GM23338 (cell line): ENCODE results near the gene WNT2.

Source experiments
- CREB1 ChIP-seq: fragments of 250-450 bp; sonication (Bioruptor Pico); IDR thresholded peaks from 2 replicates; pipeline ENCODE4 v1.5.0; 2020; ENCODE audit warnings: low read depth, mild to moderate bottlenecking, moderate library complexity
- CTCF ChIP-seq, 2 experiments: fragments of 200-600 bp in 1 of 2; sonication (generic) in 1 of 2; conservative IDR thresholded peaks; 2 replicates each; pipeline versions ENCODE4 v1.5.1 to v1.6.1; 2016 to 2017; ENCODE audit warnings: antibody characterized with exemption in 2 of 2, low read depth in 2 of 2, mild to moderate bottlenecking in 2 of 2, moderate library complexity in 1 of 2
- EZH2 ChIP-seq: fragments of 200-600 bp; sonication (generic); IDR thresholded peaks from one replicate; pipeline ENCODE4 v1.8.0; 2017; ENCODE audit warnings: antibody characterized with exemption, mild to moderate bottlenecking, low read depth; ENCODE audit not compliant: unreplicated experiment
- EZH2phosphoT487 ChIP-seq: fragments of 200-600 bp; sonication (generic); IDR thresholded peaks from one replicate; pipeline ENCODE4 v1.8.1; 2018; ENCODE audit warnings: antibody characterized with exemption; ENCODE audit not compliant: unreplicated experiment
- JUNB ChIP-seq: IDR thresholded peaks from one replicate; pipeline ENCODE4 v1.6.1; 2016; ENCODE audit warnings: antibody characterized with exemption; ENCODE audit not compliant: unreplicated experiment
- POLR2AphosphoS5 ChIP-seq: IDR thresholded peaks from 2 replicates; pipeline ENCODE4 v1.6.1; 2016; ENCODE audit warnings: antibody characterized with exemption, low read depth
- REST ChIP-seq: IDR thresholded peaks from one replicate; pipeline ENCODE4 v1.6.1; 2018; ENCODE audit warnings: antibody characterized with exemption; ENCODE audit not compliant: unreplicated experiment
- STAT1 ChIP-seq: IDR thresholded peaks from one replicate; pipeline ENCODE4 v1.6.1; 2016; ENCODE audit warnings: antibody characterized with exemption; ENCODE audit not compliant: unreplicated experiment
- ZNF331 ChIP-seq: fragments of 250-450 bp; sonication (Bioruptor Pico); IDR thresholded peaks from 2 replicates; pipeline ENCODE4 v1.5.0; 2020; ENCODE audit warnings: low read depth, mild to moderate bottlenecking, moderate library complexity
- TF ChIP-seq, protein P1 (sequence below): IDR thresholded peaks from 2 replicates; pipeline ENCODE4 v1.6.1; 2016; ENCODE audit warnings: antibody characterized with exemption

GRCh38 chr7:117296066-117296465, 26.8 kb downstream of the WNT2 start:
- no peak for TF ChIP-seq CTCF (conservative IDR thresholded peaks at IDR 0.05; ENCODE audit: low read depth in 2 of 2)
- no peak for TF ChIP-seq POLR2AphosphoS5
- no peak for TF ChIP-seq EZH2
- TF ChIP-seq, protein P1, sequence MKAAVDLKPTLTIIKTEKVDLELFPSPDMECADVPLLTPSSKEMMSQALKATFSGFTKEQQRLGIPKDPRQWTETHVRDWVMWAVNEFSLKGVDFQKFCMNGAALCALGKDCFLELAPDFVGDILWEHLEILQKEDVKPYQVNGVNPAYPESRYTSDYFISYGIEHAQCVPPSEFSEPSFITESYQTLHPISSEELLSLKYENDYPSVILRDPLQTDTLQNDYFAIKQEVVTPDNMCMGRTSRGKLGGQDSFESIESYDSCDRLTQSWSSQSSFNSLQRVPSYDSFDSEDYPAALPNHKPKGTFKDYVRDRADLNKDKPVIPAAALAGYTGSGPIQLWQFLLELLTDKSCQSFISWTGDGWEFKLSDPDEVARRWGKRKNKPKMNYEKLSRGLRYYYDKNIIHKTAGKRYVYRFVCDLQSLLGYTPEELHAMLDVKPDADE: no peak
- TF ChIP-seq EZH2phosphoT487: no peak
- TF ChIP-seq CREB1 (CRISPR knock-in tag): no peak
- TF ChIP-seq JUNB: no peak
- no peak for TF ChIP-seq REST
- TF ChIP-seq STAT1: no peak
- no peak for TF ChIP-seq ZNF331 (CRISPR knock-in tag)
